NCI-H2081 (cell line): ENCODE measurements around the gene ABCA4.

ENCODE experiments used
- DNase-seq, 2 experiments: peaks; one replicate each; lab custom pipeline; 2025; lab: John Stamatoyannopoulos, UW

Gene ABCA4

DNA sequence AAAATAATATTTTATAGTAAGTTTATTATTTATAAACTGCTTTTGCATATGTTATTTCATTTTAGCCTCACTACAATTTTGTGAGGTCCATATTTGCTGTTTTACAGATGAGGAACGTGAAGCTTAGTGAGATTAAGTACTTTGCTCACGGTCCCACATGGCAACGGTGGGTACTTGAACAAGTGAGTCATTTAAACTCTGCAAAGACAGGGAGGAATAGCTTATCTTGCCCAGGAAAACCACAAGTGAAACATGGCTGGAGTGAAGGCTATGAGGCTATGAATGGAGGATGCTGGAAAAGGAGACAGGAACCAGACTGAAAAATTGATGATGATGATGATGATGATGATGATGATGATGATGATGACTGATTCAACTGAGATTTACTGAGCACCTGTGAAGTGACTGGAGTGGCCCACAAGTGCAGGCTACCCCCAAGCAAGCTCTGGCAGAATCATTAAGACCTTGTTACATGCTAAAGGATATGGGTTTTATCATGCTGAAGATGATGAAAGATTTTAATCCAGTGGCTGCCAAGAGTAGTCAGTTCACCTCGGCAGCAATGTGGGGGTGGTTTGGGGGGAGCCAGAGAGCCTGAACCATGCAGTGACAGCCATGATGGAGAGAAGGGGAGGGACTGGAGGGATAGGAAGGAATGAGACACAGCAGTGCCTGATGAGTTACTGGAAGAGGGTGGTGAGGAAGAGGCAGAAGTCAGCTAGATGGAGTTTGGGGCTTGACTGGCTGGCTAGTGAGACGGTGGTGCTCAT lies 1.4 kb upstream of the ABCA4 start:
- DNase-seq = no peak

GRCh38 chr1:94121411-94121821 lies 468 bp upstream of the ABCA4 start:
- no peak for DNase-seq

DNA sequence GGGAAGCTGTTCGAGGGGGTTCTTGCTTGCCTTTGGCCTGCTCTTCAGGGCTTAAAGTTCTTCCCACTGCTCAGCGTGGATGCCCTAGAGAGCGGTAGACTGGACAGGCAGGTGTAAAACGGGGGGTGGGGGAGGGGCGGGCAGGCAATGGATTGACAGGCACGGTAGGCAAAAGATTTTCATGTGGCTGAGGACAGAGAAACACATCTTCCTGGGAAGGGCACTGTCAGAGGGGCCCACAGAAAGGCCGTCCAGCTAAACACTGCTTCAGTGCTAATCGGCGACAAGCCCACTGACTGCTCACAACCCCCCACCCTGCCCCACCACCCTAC lies 412 bp downstream of the ABCA4 start:
- DNase-seq = no peak

DNA sequence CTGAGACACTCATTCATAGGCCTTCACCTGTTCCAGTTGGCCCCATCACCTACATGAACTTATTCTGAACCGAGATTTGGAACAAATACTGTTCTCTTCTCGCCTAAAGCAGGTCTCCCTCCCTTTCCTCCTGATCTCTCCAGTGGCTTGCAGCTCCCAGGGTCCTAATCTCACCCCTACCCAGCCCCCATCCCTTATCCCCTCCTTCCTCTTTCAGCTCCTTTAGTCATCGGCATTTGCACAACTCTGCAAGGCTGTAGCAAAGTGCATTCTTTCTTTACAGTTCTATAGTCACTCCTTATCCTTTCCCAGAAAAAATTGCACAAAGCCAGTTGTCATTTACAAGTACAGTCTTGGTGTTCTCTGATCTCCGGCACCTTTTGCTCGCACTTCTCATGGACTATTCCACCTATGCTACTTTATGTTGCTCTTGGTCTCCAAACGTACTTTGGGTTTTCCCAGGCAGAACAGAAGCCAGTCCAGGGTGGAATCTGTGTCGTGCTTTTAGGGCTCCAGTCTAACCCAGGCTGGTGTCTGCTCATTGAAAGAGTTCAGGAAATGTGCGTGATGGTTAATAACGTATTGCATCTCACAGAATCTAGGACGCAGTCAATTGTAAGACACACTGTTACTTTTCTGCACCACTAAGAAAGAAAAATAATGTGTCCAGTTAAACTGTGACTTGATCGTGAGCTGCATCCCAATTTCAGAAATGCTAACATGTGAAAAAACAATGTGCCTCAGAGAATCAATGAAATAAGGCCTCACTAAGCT lies 965 bp downstream of the ABCA4 start:
- no peak for DNase-seq

GRCh38 chr1:94119306-94119705 lies 1.6 kb downstream of the ABCA4 start:
- no peak for DNase-seq

DNA sequence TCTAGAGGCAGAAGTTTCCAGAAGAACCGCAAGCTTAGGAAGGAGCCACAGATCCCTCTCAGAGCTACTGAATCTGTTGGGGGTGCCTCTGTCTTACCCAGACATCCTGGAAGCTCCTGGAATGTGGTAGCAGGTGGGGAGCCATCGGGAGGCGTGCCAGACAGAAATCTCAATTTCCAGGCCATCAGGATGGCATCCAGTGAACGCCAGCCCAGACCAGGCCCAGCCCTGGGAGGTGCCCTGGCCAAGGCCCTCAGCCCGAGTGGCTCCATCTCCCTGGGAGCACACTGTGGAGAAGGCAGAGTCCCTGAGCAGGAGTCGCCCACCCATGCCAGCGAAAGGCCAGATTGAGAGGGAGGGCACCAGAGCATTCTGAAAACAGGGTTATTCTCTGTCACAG lies 2.5 kb downstream of the ABCA4 start:
- DNase-seq = no peak

- no peak for DNase-seq
Observed at GRCh38 chr1:94118013-94118412, 2.9 kb downstream of the ABCA4 start.

GRCh38 chr1:94117259-94117851 lies 3.6 kb downstream of the ABCA4 start:
- no peak for DNase-seq

- no peak for DNase-seq
Observed at GRCh38 chr1:94115900-94116436, 5.0 kb downstream of the ABCA4 start.

- DNase-seq = no peak
Observed at GRCh38 chr1:94115254-94115899, 5.6 kb downstream of the ABCA4 start.

- DNase-seq = no peak
Observed at GRCh38 chr1:94113589-94114226, 7.2 kb downstream of the ABCA4 start.

GRCh38 chr1:94111879-94112278 lies 9.1 kb downstream of the ABCA4 start:
- DNase-seq = no peak

- DNase-seq = no peak
Observed at GRCh38 chr1:94110946-94111740, 9.8 kb downstream of the ABCA4 start.

- DNase-seq = no peak
Observed at GRCh38 chr1:94110021-94110761, 10.8 kb downstream of the ABCA4 start.

DNA sequence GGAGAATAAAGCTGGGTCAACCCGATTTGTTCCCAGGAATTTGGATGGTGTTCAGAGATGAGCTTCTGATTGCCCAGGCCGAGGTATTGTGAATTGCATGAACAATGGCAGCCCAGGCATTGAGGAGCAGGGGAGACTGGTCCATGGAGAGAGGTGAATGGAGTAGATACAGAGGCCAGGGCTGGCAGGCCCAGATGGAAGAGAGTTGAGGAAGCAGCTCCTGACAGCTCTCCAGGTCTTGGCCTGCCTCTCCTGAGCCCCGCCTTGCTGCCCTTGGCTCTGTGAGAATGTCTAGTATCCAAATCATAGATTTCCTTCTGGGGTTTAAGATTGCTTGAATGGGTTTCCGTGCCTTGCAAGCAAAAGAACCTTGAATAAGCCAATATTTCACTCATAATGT lies 11.5 kb downstream of the ABCA4 start:
- DNase-seq = no peak

- no peak for DNase-seq
Observed at GRCh38 chr1:94107141-94107540, 13.8 kb downstream of the ABCA4 start.

DNA sequence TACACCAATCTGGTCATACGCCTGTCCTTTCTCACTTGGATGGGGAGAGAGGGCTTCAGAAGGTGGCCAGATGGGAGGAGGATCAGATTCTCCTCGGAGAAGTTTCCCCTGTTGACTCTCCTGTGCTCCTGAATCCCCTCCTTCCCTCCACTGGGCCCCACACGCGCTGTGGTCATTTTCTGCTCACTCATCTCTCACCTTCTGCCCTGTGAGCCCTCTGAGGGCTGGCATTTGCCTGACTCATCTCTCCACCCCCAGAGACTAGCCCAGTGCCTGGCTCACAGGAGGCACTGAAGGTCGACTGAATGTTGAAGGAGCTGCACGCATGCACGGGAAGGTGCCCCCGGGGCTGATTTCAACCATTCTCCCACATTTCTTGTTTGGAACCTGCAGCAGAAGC lies 14.2 kb downstream of the ABCA4 start:
- no peak for DNase-seq

- DNase-seq = no peak
Observed at GRCh38 chr1:94105957-94106529, 14.9 kb downstream of the ABCA4 start.

- DNase-seq = no peak
Observed at GRCh38 chr1:94105581-94105952, 15.4 kb downstream of the ABCA4 start.
